RKO (cell line): ENCODE results near the gene CST9.

Experiments used
- DNase-seq: peaks from one replicate; pipeline ENCODE4 v3.0.0-alpha.2; 2016; ENCODE audit warnings: low spot score

The CST9 gene

GRCh38 chr20:23605867-23606651 is at the start of gene CST9:
CST9 (minus strand) TSS chr20:23605917; CDS start chr20:23605864, 53 bp downstream.
- no peak for DNase-seq

- DNase-seq: no peak
These were observed 49.0 kb upstream of the CST9 start for GRCh38 chr20:23654717-23655116.

- no peak for DNase-seq
These were observed 48.3 kb upstream of the CST9 start for GRCh38 chr20:23654000-23654399.

- DNase-seq: no peak
These were observed 47.8 kb upstream of the CST9 start for GRCh38 chr20:23653400-23653938.

GRCh38 chr20:23652926-23653325 is 47.2 kb upstream of the CST9 start:
- DNase-seq: no peak

- no peak for DNase-seq
These were observed 46.7 kb upstream of the CST9 start for GRCh38 chr20:23652371-23652770.

- DNase-seq: no peak
These were observed 45.4 kb upstream of the CST9 start for GRCh38 chr20:23651117-23651516.

- no peak for DNase-seq
These were observed 44.2 kb upstream of the CST9 start for GRCh38 chr20:23649830-23650417.

GRCh38 chr20:23649242-23649641 is 43.5 kb upstream of the CST9 start:
- no peak for DNase-seq

GRCh38 chr20:23647346-23647745 is 41.6 kb upstream of the CST9 start:
- DNase-seq: no peak

- no peak for DNase-seq
These were observed 40.6 kb upstream of the CST9 start for GRCh38 chr20:23646106-23646873.

- no peak for DNase-seq
These were observed 39.9 kb upstream of the CST9 start for GRCh38 chr20:23645575-23645974.

- DNase-seq: no peak
These were observed 38.4 kb upstream of the CST9 start for GRCh38 chr20:23644164-23644563.

GRCh38 chr20:23643659-23644058 is 37.9 kb upstream of the CST9 start:
- no peak for DNase-seq

- no peak for DNase-seq
These were observed 36.4 kb upstream of the CST9 start for GRCh38 chr20:23641936-23642751.

GRCh38 chr20:23640671-23641667 is 35.3 kb upstream of the CST9 start:
- no peak for DNase-seq

- no peak for DNase-seq
These were observed 34.4 kb upstream of the CST9 start for GRCh38 chr20:23640018-23640601.

GRCh38 chr20:23639490-23639958 is 33.8 kb upstream of the CST9 start:
- no peak for DNase-seq

GRCh38 chr20:23638309-23638708 is 32.6 kb upstream of the CST9 start:
- DNase-seq: no peak
